ENCODE data around the gene KRTAP3-2. TPM values are rescaled to one million over a fixed set of nuclear protein-coding genes. Genes with fewer than 3 reads are reported as not detected.

The KRTAP3-2 gene
- total RNA-seq, 4 donors from 2014 or later, result not detected

GRCh38 chr17:40951011-40951622 is 48.6 kb downstream of the KRTAP3-2 start:
- Histone ChIP-seq H3K27me3 (no peaks in the 10 kb centered on the region), H3K36me3 (no peaks in the 10 kb centered on the region), H3K27ac (no peak overlapping the region), H3K4me1 (peaks cover 0 to 11% (median 0%) of the 10 kb centered on the region in 4 donors), H3K9me3 (no peaks in the 10 kb centered on the region), H3K4me3 (no peak overlapping the region)
- TF ChIP-seq POLR2A (IDR thresholded peaks at IDR 0.05) (no peak), EP300 (IDR thresholded peaks at IDR 0.05) (no peak)
- TF ChIP-seq, protein P1, sequence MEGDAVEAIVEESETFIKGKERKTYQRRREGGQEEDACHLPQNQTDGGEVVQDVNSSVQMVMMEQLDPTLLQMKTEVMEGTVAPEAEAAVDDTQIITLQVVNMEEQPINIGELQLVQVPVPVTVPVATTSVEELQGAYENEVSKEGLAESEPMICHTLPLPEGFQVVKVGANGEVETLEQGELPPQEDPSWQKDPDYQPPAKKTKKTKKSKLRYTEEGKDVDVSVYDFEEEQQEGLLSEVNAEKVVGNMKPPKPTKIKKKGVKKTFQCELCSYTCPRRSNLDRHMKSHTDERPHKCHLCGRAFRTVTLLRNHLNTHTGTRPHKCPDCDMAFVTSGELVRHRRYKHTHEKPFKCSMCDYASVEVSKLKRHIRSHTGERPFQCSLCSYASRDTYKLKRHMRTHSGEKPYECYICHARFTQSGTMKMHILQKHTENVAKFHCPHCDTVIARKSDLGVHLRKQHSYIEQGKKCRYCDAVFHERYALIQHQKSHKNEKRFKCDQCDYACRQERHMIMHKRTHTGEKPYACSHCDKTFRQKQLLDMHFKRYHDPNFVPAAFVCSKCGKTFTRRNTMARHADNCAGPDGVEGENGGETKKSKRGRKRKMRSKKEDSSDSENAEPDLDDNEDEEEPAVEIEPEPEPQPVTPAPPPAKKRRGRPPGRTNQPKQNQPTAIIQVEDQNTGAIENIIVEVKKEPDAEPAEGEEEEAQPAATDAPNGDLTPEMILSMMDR (IDR thresholded peaks at IDR 0.05), result no peak
- DNase-seq (ENCODE audit: low spot score in 2 of 2), result no peak
- WGBS, 2 donors, result 90 to 95% methylated on average over 2 of the region's 2 CpGs

DNA sequence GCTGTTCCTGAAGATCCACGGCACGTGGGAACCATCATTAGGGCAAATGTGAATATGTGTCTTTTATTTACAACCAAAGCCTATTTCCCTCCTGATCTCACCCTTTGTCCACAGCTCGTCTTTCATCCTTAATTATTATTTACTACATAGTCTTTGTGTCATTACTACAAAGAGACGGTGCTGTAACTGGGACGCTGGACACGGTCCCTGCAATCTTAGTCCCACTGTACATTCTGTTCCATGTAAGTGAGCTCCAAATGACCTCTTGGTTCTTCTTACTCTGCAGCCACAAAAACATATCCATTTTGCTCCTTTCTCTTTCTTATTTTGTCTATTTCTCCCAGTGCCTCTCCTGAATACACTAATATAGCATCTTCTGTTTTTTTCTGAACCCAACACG is 49.5 kb downstream of the KRTAP3-2 start:
- WGBS, 2 donors, result 69 to 83% methylated on average over 7 of the region's 7 CpGs
- peaks cover 0 to 11% (median 0%) of the 10 kb centered on the region in 4 donors for H3K4me1 ChIP-seq
- no peak for DNase-seq (ENCODE audit: low spot score in 2 of 2)

DNA sequence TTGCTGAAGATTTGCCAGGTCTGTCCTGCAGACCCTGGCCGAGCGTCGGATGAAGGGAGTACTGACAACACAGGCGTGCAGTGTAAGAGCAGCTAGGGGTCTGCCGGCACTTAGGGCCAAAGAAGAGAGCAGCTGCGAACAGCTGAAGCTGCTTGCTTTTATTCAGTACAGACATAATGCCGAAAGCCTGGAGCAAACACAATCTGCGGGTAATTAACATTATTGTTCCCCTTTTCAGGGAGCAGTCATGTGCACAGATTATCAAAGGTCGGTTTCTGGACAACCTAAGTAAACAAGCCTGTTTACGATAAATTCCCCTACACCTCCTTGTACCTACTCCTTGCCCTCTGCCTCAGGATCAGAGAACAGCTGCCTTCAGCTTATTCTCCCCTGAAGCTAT is 50.3 kb downstream of the KRTAP3-2 start:
- H3K27me3 ChIP-seq, result no peaks in the 10 kb centered on the region
- H3K4me1 ChIP-seq, result peaks cover 0 to 11% (median 0%) of the 10 kb centered on the region in 4 donors
- no peak for DNase-seq (ENCODE audit: low spot score in 2 of 2)
- no peak for TF ChIP-seq POLR2A (IDR thresholded peaks at IDR 0.05)
- TF ChIP-seq, protein P1 (IDR thresholded peaks at IDR 0.05), result no peak
- no peak for TF ChIP-seq EP300 (IDR thresholded peaks at IDR 0.05)
- no peak overlapping the region for H3K27ac ChIP-seq
- no peak overlapping the region for H3K4me3 ChIP-seq
- H3K9me3 ChIP-seq, result no peaks in the 10 kb centered on the region
- no peaks in the 10 kb centered on the region for H3K36me3 ChIP-seq
- 27 to 39% methylated on average over 10 of the region's 10 CpGs for WGBS, 2 donors

More for the DNA sequence above, 49.5 kb downstream of the KRTAP3-2 start:
- Histone ChIP-seq H3K9me3 (no peaks in the 10 kb centered on the region), H3K4me3 (no peak overlapping the region), H3K27ac (no peak overlapping the region), H3K27me3 (no peaks in the 10 kb centered on the region), H3K36me3 (no peaks in the 10 kb centered on the region)
- TF ChIP-seq, protein P1 (IDR thresholded peaks at IDR 0.05), result no peak
- TF ChIP-seq POLR2A (IDR thresholded peaks at IDR 0.05) (no peak), EP300 (IDR thresholded peaks at IDR 0.05) (no peak)

Small RNA genes lying within 50 kb of the gene (small RNA-seq; reads per million reads assigned to genes)
- gene KRTAP3-4P, result not detected

Other genes with a start within 250 kb of the KRTAP3-2 start
- under 1 TPM in 3 of 4 donors, not detected in 1; 0.22 to 0.84 (median 0.39) TPM for gene KRT25, start 244.6 kb downstream of the KRTAP3-2 start, total RNA-seq
- gene KRT26, start 227.7 kb downstream of the KRTAP3-2 start, total RNA-seq, result not detected
- not detected for gene KRT27, start 217.4 kb downstream of the KRTAP3-2 start, total RNA-seq
- not detected for gene KRT28, start 199.9 kb downstream of the KRTAP3-2 start, total RNA-seq
- 10 to 100 TPM in 3 of 4 donors, 1 to 10 TPM in 1; 8.0 to 13.4 (median 11.3) TPM for gene KRT10, start 177.3 kb downstream of the KRTAP3-2 start, total RNA-seq
- not detected for gene KRT12, start 132.7 kb downstream of the KRTAP3-2 start, total RNA-seq
- gene KRT20, start 114.7 kb downstream of the KRTAP3-2 start, total RNA-seq, result not detected
- not detected for gene KRT23, start 62.3 kb downstream of the KRTAP3-2 start, total RNA-seq
- gene KRT39, start 33.0 kb downstream of the KRTAP3-2 start, total RNA-seq, result not detected
- not detected for gene KRT40, start 15.6 kb downstream of the KRTAP3-2 start, total RNA-seq
- gene KRTAP3-3, start 5.7 kb downstream of the KRTAP3-2 start, total RNA-seq, result not detected
- not detected for gene KRTAP3-1, start 9.2 kb upstream of the KRTAP3-2 start, total RNA-seq
- under 1 TPM in 1 of 4 donors, not detected in 3; 0.60 TPM for gene KRTAP1-5, start 27.3 kb upstream of the KRTAP3-2 start, total RNA-seq
- gene KRTAP1-4, start 30.3 kb upstream of the KRTAP3-2 start, total RNA-seq, result not detected
- gene KRTAP1-3, start 35.0 kb upstream of the KRTAP3-2 start, total RNA-seq, result not detected
- not detected for gene KRTAP1-1, start 41.5 kb upstream of the KRTAP3-2 start, total RNA-seq
- gene KRTAP2-1, start 47.4 kb upstream of the KRTAP3-2 start, total RNA-seq, result not detected
- gene KRTAP2-2, start 55.3 kb upstream of the KRTAP3-2 start, total RNA-seq, result not detected
- gene KRTAP2-3, start 60.2 kb upstream of the KRTAP3-2 start, total RNA-seq, result not detected
- gene KRTAP2-4, start 66.0 kb upstream of the KRTAP3-2 start, total RNA-seq, result not detected
- gene KRTAP4-7, start 84.2 kb upstream of the KRTAP3-2 start, total RNA-seq, result not detected
- not detected for gene KRTAP4-8, start 98.2 kb upstream of the KRTAP3-2 start, total RNA-seq
- gene KRTAP4-16, start 102.3 kb upstream of the KRTAP3-2 start, total RNA-seq, result not detected
- not detected for gene KRTAP4-9, start 105.5 kb upstream of the KRTAP3-2 start, total RNA-seq
- gene KRTAP4-11, start 118.5 kb upstream of the KRTAP3-2 start, total RNA-seq, result not detected
- gene KRTAP4-12, start 124.3 kb upstream of the KRTAP3-2 start, total RNA-seq, result not detected
- not detected for gene KRTAP4-6, start 140.6 kb upstream of the KRTAP3-2 start, total RNA-seq
- gene KRTAP4-5, start 149.9 kb upstream of the KRTAP3-2 start, total RNA-seq, result not detected
- not detected for gene KRTAP4-4, start 160.8 kb upstream of the KRTAP3-2 start, total RNA-seq
- gene KRTAP4-3, start 168.3 kb upstream of the KRTAP3-2 start, total RNA-seq, result not detected
- not detected for gene KRTAP4-2, start 178.3 kb upstream of the KRTAP3-2 start, total RNA-seq
- not detected for gene KRTAP4-1, start 185.0 kb upstream of the KRTAP3-2 start, total RNA-seq
- gene KRTAP9-1, start 190.0 kb upstream of the KRTAP3-2 start, total RNA-seq, result not detected
- not detected for gene KRTAP9-2, start 226.7 kb upstream of the KRTAP3-2 start, total RNA-seq
- not detected for gene KRTAP9-3, start 232.5 kb upstream of the KRTAP3-2 start, total RNA-seq
- gene KRTAP9-8, start 238.1 kb upstream of the KRTAP3-2 start, total RNA-seq, result not detected
- not detected for gene KRTAP9-4, start 249.8 kb upstream of the KRTAP3-2 start, total RNA-seq